HG02610 (cell line): Measurements from ENCODE around the gene PLEKHF1.
"Not testable (repeated sequence)": the region's sequence is repeated elsewhere in the genome, so short reads cannot be mapped to it uniquely, and the experiment has no call there.

Experiments
- ATAC-seq: cut with Tn5 transposase; IDR thresholded peaks from one replicate; pipeline ENCODE4 v1.9.1; 2021; ENCODE audit warnings: mild to moderate bottlenecking, moderate library complexity; ENCODE audit not compliant: unreplicated experiment

The PLEKHF1 gene

GRCh38 chr19:29697523-29698261 lies 32.4 kb downstream of the PLEKHF1 start:
- no peak for ATAC-seq

- ATAC-seq = no peak
Measured at GRCh38 chr19:29699861-29700260, 34.6 kb downstream of the PLEKHF1 start.

- ATAC-seq = no peak
Measured at GRCh38 chr19:29700498-29700897, 35.2 kb downstream of the PLEKHF1 start.

GRCh38 chr19:29702161-29702962 lies 37.1 kb downstream of the PLEKHF1 start:
- no peak for ATAC-seq

GRCh38 chr19:29702963-29703320 lies 37.7 kb downstream of the PLEKHF1 start:
- no peak for ATAC-seq

- ATAC-seq = peak; percentile 86
Measured at GRCh38 chr19:29704562-29705558, 39.6 kb downstream of the PLEKHF1 start.

- no peak for ATAC-seq
Measured at GRCh38 chr19:29705706-29706105, 40.4 kb downstream of the PLEKHF1 start.

- no peak for ATAC-seq
Measured at GRCh38 chr19:29706635-29707034, 41.4 kb downstream of the PLEKHF1 start.

GRCh38 chr19:29708554-29709439 lies 43.5 kb downstream of the PLEKHF1 start:
- ATAC-seq = no peak

- not testable (repeated sequence) for ATAC-seq
Measured at GRCh38 chr19:29709440-29709798, 44.2 kb downstream of the PLEKHF1 start.

- ATAC-seq = no peak
Measured at GRCh38 chr19:29711584-29712132, 46.4 kb downstream of the PLEKHF1 start.

GRCh38 chr19:29712744-29713516 lies 47.7 kb downstream of the PLEKHF1 start:
- ATAC-seq = no peak

GRCh38 chr19:29714371-29714952 lies 49.2 kb downstream of the PLEKHF1 start:
- peak; percentile 17 for ATAC-seq

GRCh38 chr19:29714953-29715700 lies 49.9 kb downstream of the PLEKHF1 start, which contains the start of gene C19orf12:
Gene C19orf12, minus strand, starts transcription at chr19:29715261. Its CDS starts 6,848 bp downstream, at chr19:29708413.
- ATAC-seq = peak; percentile 77

GRCh38 chr19:29715701-29716581 lies 50.7 kb downstream of the PLEKHF1 start:
- peak; percentile 1 for ATAC-seq

GRCh38 chr19:29717051-29717450 lies 51.8 kb downstream of the PLEKHF1 start:
- ATAC-seq = no peak

GRCh38 chr19:29724102-29724641 lies 58.9 kb downstream of the PLEKHF1 start:
- ATAC-seq = no peak
